Keratinocyte (primary cell): Measurements from ENCODE around the gene GNAL. TPM values are rescaled to one million over a fixed set of nuclear protein-coding genes. Genes with fewer than 3 reads are reported as not detected.

Experiments
- DNase-seq: peaks from one replicate; pipeline ENCODE4 v3.0.0-alpha.2; 2011; ENCODE audit warnings: low read depth, missing footprints, low spot score
- FAIRE-seq: peaks from 2 replicates; lab custom pipeline; 2011; peaks lifted over from hg19 to GRCh38; lab: Jason Lieb, UNC
- H2AFZ ChIP-seq: 2 replicates; pipeline ENCODE4 v1.6.0; 2012; ENCODE audit warnings: low read length, control low read depth, inconsistent platforms; ENCODE audit not compliant: control insufficient read depth
- H3K27ac ChIP-seq: 2 replicates; pipeline ENCODE4 v1.5.1; 2011; ENCODE audit warnings: low read length; ENCODE audit not compliant: control insufficient read depth, insufficient read depth
- H3K27me3 ChIP-seq: 3 replicates; pipeline ENCODE4 v1.6.0; 2011; ENCODE audit warnings: low read length; ENCODE audit not compliant: control insufficient read depth, insufficient read depth; ENCODE audit errors: extremely low read depth
- H3K36me3 ChIP-seq, 2 experiments: 2 replicates in 1 of 2; 3 replicates in 1 of 2; pipeline ENCODE4 v1.5.1; 2011; ENCODE audit warnings: low read length in 2 of 2, mild to moderate bottlenecking in 1 of 2; ENCODE audit not compliant: control insufficient read depth in 2 of 2, insufficient read depth in 2 of 2; ENCODE audit errors: extremely low read depth in 1 of 2
- H3K4me1 ChIP-seq: 3 replicates; pipeline ENCODE4 v1.5.1; 2011; ENCODE audit warnings: low read length; ENCODE audit not compliant: control insufficient read depth, insufficient read depth; ENCODE audit errors: extremely low read depth
- H3K4me2 ChIP-seq: 3 replicates; pipeline ENCODE4 v1.6.0; 2011; ENCODE audit warnings: low read depth, low read length; ENCODE audit not compliant: control insufficient read depth, insufficient read depth; ENCODE audit errors: extremely low read depth
- H3K4me3 ChIP-seq, 3 experiments: fragments of 200-600 bp in 1 of 3; sonication (generic) in 1 of 3; 2 replicates in 2 of 3; 3 replicates in 1 of 3; pipeline ENCODE4 v1.5.1; 2011 to 2016; ENCODE audit warnings: low read length in 3 of 3, mild to moderate bottlenecking in 3 of 3, control low read depth in 2 of 3, inconsistent platforms in 1 of 3, low read depth in 1 of 3, mixed read lengths in 1 of 3, mixed run types in 1 of 3, moderate library complexity in 1 of 3; ENCODE audit not compliant: control insufficient read depth in 2 of 3, insufficient read depth in 2 of 3; ENCODE audit errors: extremely low read depth in 1 of 3
- H3K79me2 ChIP-seq: 2 replicates; pipeline ENCODE4 v1.6.0; 2012; ENCODE audit warnings: low read length; ENCODE audit not compliant: control insufficient read depth, insufficient read depth
- H3K9ac ChIP-seq: 3 replicates; pipeline ENCODE4 v1.6.0; 2011; ENCODE audit warnings: low read length; ENCODE audit not compliant: control insufficient read depth, insufficient read depth; ENCODE audit errors: extremely low read depth
- H3K9me1 ChIP-seq: 3 replicates; pipeline ENCODE4 v1.6.0; 2011; ENCODE audit warnings: low read length; ENCODE audit not compliant: control insufficient read depth, insufficient read depth; ENCODE audit errors: extremely low read depth
- H3K9me3 ChIP-seq: 2 replicates; pipeline ENCODE4 v1.5.1; 2012; ENCODE audit warnings: low read depth, low read length; ENCODE audit not compliant: control insufficient read depth
- H4K20me1 ChIP-seq: 3 replicates; pipeline ENCODE4 v1.6.0; 2011; ENCODE audit warnings: low read length; ENCODE audit not compliant: control insufficient read depth, insufficient read depth; ENCODE audit errors: extremely low read depth
- CTCF ChIP-seq, 3 experiments: IDR thresholded peaks in 1 of 3; conservative IDR thresholded peaks in 1 of 3; optimal IDR thresholded peaks in 1 of 3; 2 replicates in 2 of 3; 3 replicates in 1 of 3; pipeline versions ENCODE3 to v1.5.1; 2011; ENCODE audit warnings: low read length in 3 of 3, mild to moderate bottlenecking in 3 of 3, moderate library complexity in 2 of 3, control low read depth in 1 of 3, inconsistent platforms in 1 of 3; ENCODE audit not compliant: insufficient read depth in 2 of 3; ENCODE audit errors: extremely low read depth in 1 of 3
- EZH2 ChIP-seq: IDR thresholded peaks from one replicate; pipeline ENCODE4 v1.6.1; 2012; ENCODE audit warnings: inconsistent platforms, mild to moderate bottlenecking, low read length, moderate library complexity
- dilution Hi-C: fragments of 300-500 bp; cut with MboI; formaldehyde crosslinking; loops from one replicate; pipeline ENCODE4 v1.7.0; 2020; ENCODE audit warnings: low sequenced_read_pairs; ENCODE audit not compliant: extremely low pct_ligation_motif_present
- polyA plus RNA-seq, 5 experiments: library from polyadenylated mRNA; depleted of rRNA in 3 of 5; stranded (reverse) in 3 of 5; stranded (forward) in 1 of 5; unstranded in 1 of 5; fragments of >200 nt; gene quantifications; 1 replicate in 1 of 5; 2 replicates in 3 of 5; 3 replicates in 1 of 5; pipeline versions ENCODE4 v1.2.1 to v1.2.3, GENCODE V29; 2011 to 2012; ENCODE audit warnings: missing spikeins in 2 of 5, low read depth in 1 of 5, low replicate concordance in 1 of 5

Gene GNAL
- polyA plus RNA-seq, 1 donor (not counting 4 experiments of a cell fraction or from before 2014, with no cell fraction given) = 30.0 TPM

- FAIRE-seq (no peak), DNase-seq (no peak)
- Histone ChIP-seq H3K9me3 (no peaks in the 10 kb centered on the region), H2AFZ (no peak overlapping the region), H3K4me2 (peak overlapping the region; percentile 95), H3K9ac (peak overlapping the region; percentile 93), H3K4me1 (peaks cover 11% of the 10 kb centered on the region), H3K9me1 (no peaks in the 10 kb centered on the region), H3K4me3 (peak overlapping the region; percentile 79 to 96 (median 95)), H4K20me1 (no peaks in the 10 kb centered on the region), H3K27ac (peak overlapping the region; percentile 84), H3K79me2 (peaks cover 2% of the 10 kb centered on the region), H3K27me3 (no peaks in the 10 kb centered on the region), H3K36me3 (peaks cover 0 to 2% of the 10 kb centered on the region in 2 experiments)
- dilution Hi-C loops = no loop called here
- TF ChIP-seq EZH2 (no peak), CTCF (optimal IDR thresholded peaks at IDR 0.05 in 1 of 3, IDR thresholded peaks at IDR 0.05 in 1 of 3, conservative IDR thresholded peaks at IDR 0.05 in 1 of 3; ENCODE audit: extremely low read depth in 1 of 3, insufficient read depth in 2 of 3, low read length in 3 of 3) (no peak)
Observed at GRCh38 chr18:11906926-11907874, 218.1 kb downstream of the GNAL start.

GRCh38 chr18:11908182-11909060 is 219.4 kb downstream of the GNAL start, which contains the start of gene MPPE1:
MPPE1 (minus strand) TSS chr18:11908317; CDS start chr18:11897264, 11,053 bp downstream.
- DNase-seq (no peak), FAIRE-seq (peak; percentile 36)
- Histone ChIP-seq H3K9me3 (no peaks in the 10 kb centered on the region), H3K4me3 (peak within 1 kb of the TSS; percentile 79 to 96 (median 95)), H4K20me1 (no peaks in the 10 kb centered on the region), H3K9ac (peak within 1 kb of the TSS; percentile 93), H3K27me3 (no peaks in the 10 kb centered on the region), H3K36me3 (peaks cover 0 to 2% of the 10 kb centered on the region in 2 experiments), H2AFZ (peak within 1 kb of the TSS; percentile 91), H3K4me2 (peak within 1 kb of the TSS; percentile 95), H3K79me2 (peaks cover 2% of the 10 kb centered on the region), H3K4me1 (peaks cover 11% of the 10 kb centered on the region), H3K9me1 (no peaks in the 10 kb centered on the region), H3K27ac (peak within 1 kb of the TSS; percentile 84)
- dilution Hi-C loops = no loop called here
- no peak for TF ChIP-seq EZH2
- no peak for TF ChIP-seq CTCF (optimal IDR thresholded peaks at IDR 0.05 in 1 of 3, IDR thresholded peaks at IDR 0.05 in 1 of 3, conservative IDR thresholded peaks at IDR 0.05 in 1 of 3; ENCODE audit: extremely low read depth in 1 of 3, insufficient read depth in 2 of 3, low read length in 3 of 3)
